A549 (cell line): Measurements from ENCODE around the gene CFAP161.
"Not testable (repeated sequence)": the region's sequence is repeated elsewhere in the genome, so short reads cannot be mapped to it uniquely, and the experiment has no call there.

Source experiments
- BHLHE40 ChIP-seq: IDR thresholded peaks from 2 replicates; pipeline ENCODE4 v1.6.1; 2012; ENCODE audit warnings: low read depth, low read length, inconsistent platforms
- CTCF ChIP-seq: fragments of >200 bp; sonication (Bioruptor Twin); formaldehyde crosslinking; IDR thresholded peaks from 3 replicates; pipeline ENCODE4 v1.5.1; 2016
- ZC3H11A ChIP-seq: fragments of 450-650 bp; IDR thresholded peaks from 2 replicates; pipeline ENCODE4 v1.6.1; 2014; ENCODE audit warnings: antibody characterized with exemption, mild to moderate bottlenecking

GRCh38 chr15:81141478-81141877 is 7.4 kb downstream of the CFAP161 start:
- TF ChIP-seq CTCF, BHLHE40, ZC3H11A: not testable (repeated sequence)
